Measurements from ENCODE around the gene ADARB2. TPM values are rescaled to one million over a fixed set of nuclear protein-coding genes. Genes with fewer than 3 reads are reported as not detected.

The ADARB2 gene
- total RNA-seq, 2 donors from 2014 or later, result 1.1 to 1.8 TPM

GRCh38 chr10:1531883-1532597, 205.3 kb downstream of the ADARB2 start:
- Histone ChIP-seq H3K9ac (ENCODE audit: extremely low read depth, low read length, poor library complexity, severe bottlenecking) (no peak overlapping the region), H3K4me3 (ENCODE audit: low read length) (no peak overlapping the region), H3K9me3 (ENCODE audit: control insufficient read depth, low read length) (no peaks in the 10 kb centered on the region), H3K4me1 (ENCODE audit: control insufficient read depth, insufficient read depth, low read length) (no peaks in the 10 kb centered on the region), H3K27me3 (ENCODE audit: control insufficient read depth, insufficient read depth, low read length, poor library complexity, severe bottlenecking) (no peaks in the 10 kb centered on the region), H3K27ac (ENCODE audit: low read depth, low read length) (no peak overlapping the region), H3K36me3 (ENCODE audit: control insufficient read depth, insufficient read depth, low read length) (no peaks in the 10 kb centered on the region)
- Mint-ChIP-seq H3K36me3 (ENCODE audit: low read depth) (no peaks in the 10 kb centered on the region), H3K27me3 (ENCODE audit: insufficient read depth) (peaks cover 1% of the 10 kb centered on the region), H3K4me3 (no peak overlapping the region), H3K4me1 (no peaks in the 10 kb centered on the region), H3K27ac (no peak overlapping the region), H3K9me3 (no peaks in the 10 kb centered on the region)
- no peak for DNase-seq
- no peak for TF ChIP-seq CTCF (conservative IDR thresholded peaks at IDR 0.05)
- WGBS, 2 experiments (ENCODE audit: insufficient coverage in 1 of 2, insufficient read length in 1 of 2), result 87% methylated on average over 14 to 18 of the region's 18 CpGs

DNA sequence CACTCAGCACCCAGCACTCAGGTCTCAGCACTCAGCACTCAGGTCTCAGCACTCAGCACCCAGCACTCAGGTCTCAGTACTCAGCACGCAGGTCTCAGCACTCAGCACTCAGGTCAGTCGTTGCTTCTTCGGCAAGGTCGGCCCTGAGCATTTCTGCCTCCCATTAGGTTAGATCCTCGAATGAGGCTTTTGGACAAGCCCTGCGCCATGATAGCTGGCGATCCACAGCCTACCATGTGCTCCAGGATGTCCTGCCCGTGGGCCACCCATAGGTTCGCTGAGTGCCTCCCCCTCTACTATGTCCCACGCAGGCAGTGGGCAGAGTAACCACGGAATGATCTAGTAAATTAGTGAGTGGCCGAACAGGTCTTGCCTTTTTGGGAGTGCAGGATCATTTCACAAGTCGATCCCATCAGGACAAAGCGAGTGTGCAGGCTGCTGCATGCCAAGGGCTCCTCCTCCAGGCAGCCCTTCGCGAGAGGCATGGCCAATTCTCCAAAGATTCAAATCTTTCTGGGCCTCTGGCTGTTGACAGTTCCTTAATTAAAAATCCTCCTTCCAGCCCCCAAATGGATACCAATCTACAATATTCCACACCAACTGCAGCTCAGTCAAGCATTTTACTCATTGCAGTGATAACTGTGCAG, 206.3 kb downstream of the ADARB2 start:
- no peaks in the 10 kb centered on the region for H3K9me3 Mint-ChIP-seq
- no peak for DNase-seq
- Histone ChIP-seq H3K36me3 (ENCODE audit: control insufficient read depth, insufficient read depth, low read length) (no peaks in the 10 kb centered on the region), H3K27me3 (ENCODE audit: control insufficient read depth, insufficient read depth, low read length, poor library complexity, severe bottlenecking) (no peaks in the 10 kb centered on the region), H3K4me1 (ENCODE audit: control insufficient read depth, insufficient read depth, low read length) (no peaks in the 10 kb centered on the region), H3K27ac (ENCODE audit: low read depth, low read length) (no peak overlapping the region), H3K4me3 (ENCODE audit: low read length) (no peak overlapping the region), H3K9ac (ENCODE audit: extremely low read depth, low read length, poor library complexity, severe bottlenecking) (no peak overlapping the region), H3K9me3 (ENCODE audit: control insufficient read depth, low read length) (no peaks in the 10 kb centered on the region)
- H3K27me3 Mint-ChIP-seq (ENCODE audit: insufficient read depth), result peaks cover 1% of the 10 kb centered on the region
- H3K27ac Mint-ChIP-seq, result no peak overlapping the region
- TF ChIP-seq CTCF (conservative IDR thresholded peaks at IDR 0.05), result no peak
- no peaks in the 10 kb centered on the region for H3K36me3 Mint-ChIP-seq (ENCODE audit: low read depth)
- H3K4me3 Mint-ChIP-seq, result no peak overlapping the region
- WGBS, 2 experiments (ENCODE audit: insufficient coverage in 1 of 2, insufficient read length in 1 of 2), result 92% methylated on average over 14 to 16 of the region's 16 CpGs
- H3K4me1 Mint-ChIP-seq, result no peaks in the 10 kb centered on the region

DNA sequence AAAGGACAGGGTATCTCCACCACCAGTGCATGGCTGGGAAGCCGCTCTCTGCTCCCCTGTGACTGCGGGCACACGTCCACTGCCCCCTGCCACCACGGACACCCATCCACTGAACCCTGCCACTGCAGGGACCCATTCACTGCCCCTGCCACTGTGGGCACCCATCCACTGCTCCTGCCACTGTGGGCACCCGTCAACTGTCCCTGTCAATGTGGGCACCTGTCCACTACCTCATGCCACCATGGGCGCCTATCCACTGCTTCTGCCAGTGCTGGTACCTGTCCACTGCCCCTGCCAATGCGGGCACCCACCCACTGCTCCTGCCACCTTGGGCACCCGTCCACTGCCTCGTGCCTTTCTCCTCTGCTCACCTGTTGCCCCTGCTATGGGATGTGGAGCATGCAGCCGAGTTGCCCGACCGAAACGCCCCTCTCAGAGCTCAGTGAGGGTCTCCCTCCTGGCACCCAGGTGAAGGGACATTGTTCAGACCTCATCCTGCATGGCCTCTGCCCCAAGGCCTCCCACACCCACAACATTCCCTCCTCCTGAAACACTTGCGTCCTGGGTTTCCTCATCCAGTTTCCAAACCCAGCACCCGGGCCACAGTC, 207.4 kb downstream of the ADARB2 start:
- Mint-ChIP-seq H3K4me3 (no peak overlapping the region), H3K4me1 (no peaks in the 10 kb centered on the region), H3K27me3 (ENCODE audit: insufficient read depth) (peaks cover 1% of the 10 kb centered on the region), H3K9me3 (no peaks in the 10 kb centered on the region), H3K36me3 (ENCODE audit: low read depth) (no peaks in the 10 kb centered on the region), H3K27ac (no peak overlapping the region)
- no peak overlapping the region for H3K27ac ChIP-seq (ENCODE audit: low read depth, low read length)
- 90 to 97% methylated on average over 10 to 15 of the region's 15 CpGs for WGBS, 2 experiments (ENCODE audit: insufficient coverage in 1 of 2, insufficient read length in 1 of 2)
- no peaks in the 10 kb centered on the region for H3K36me3 ChIP-seq (ENCODE audit: control insufficient read depth, insufficient read depth, low read length)
- H3K9me3 ChIP-seq (ENCODE audit: control insufficient read depth, low read length), result no peaks in the 10 kb centered on the region
- no peak for DNase-seq
- no peaks in the 10 kb centered on the region for H3K27me3 ChIP-seq (ENCODE audit: control insufficient read depth, insufficient read depth, low read length, poor library complexity, severe bottlenecking)
- no peak overlapping the region for H3K4me3 ChIP-seq (ENCODE audit: low read length)
- H3K9ac ChIP-seq (ENCODE audit: extremely low read depth, low read length, poor library complexity, severe bottlenecking), result no peak overlapping the region
- no peaks in the 10 kb centered on the region for H3K4me1 ChIP-seq (ENCODE audit: control insufficient read depth, insufficient read depth, low read length)
- no peak for TF ChIP-seq CTCF (conservative IDR thresholded peaks at IDR 0.05)
